ENCODE results near the gene C9.
"Not testable (repeated sequence)": the region's sequence is repeated elsewhere in the genome, so short reads cannot be mapped to it uniquely, and the experiment has no call there.

C9 gene

GRCh38 chr5:39256477-39257235 is 107.6 kb downstream of the C9 start:
- DNase-seq: peak in 1 of 2 experiments; percentile 49

GRCh38 chr5:39255406-39255805 is 108.9 kb downstream of the C9 start:
- no peak for DNase-seq

- no peak for DNase-seq
Observed at GRCh38 chr5:39254671-39255070, 109.6 kb downstream of the C9 start.

GRCh38 chr5:39253196-39253595 is 111.1 kb downstream of the C9 start:
- no peak for DNase-seq

- no peak for DNase-seq
Observed at GRCh38 chr5:39249564-39250274, 114.6 kb downstream of the C9 start.

- DNase-seq: no peak
Observed at GRCh38 chr5:39249069-39249468, 115.2 kb downstream of the C9 start.

GRCh38 chr5:39240750-39241149 is 123.5 kb downstream of the C9 start:
- no peak for DNase-seq

- DNase-seq: no peak
Observed at GRCh38 chr5:39238366-39239105, 125.8 kb downstream of the C9 start.

GRCh38 chr5:39236718-39237117 is 127.6 kb downstream of the C9 start:
- no peak for DNase-seq

- DNase-seq: no peak
Observed at GRCh38 chr5:39235648-39236047, 128.6 kb downstream of the C9 start.

- DNase-seq: not testable (repeated sequence)
Observed at GRCh38 chr5:39234494-39234893, 129.8 kb downstream of the C9 start.
